GM23338 (cell line): ENCODE data around the gene MAPRE2. TPM values are rescaled to one million over a fixed set of nuclear protein-coding genes. Genes with fewer than 3 reads are reported as not detected.

Source experiments
- ATAC-seq: fragments of 200-7000 bp; cut with Tn5 transposase; 3 replicates; pipeline ENCODE4 v1.9.1; 2020
- DNase-seq: peaks from one replicate; pipeline ENCODE4 v3.0.0-alpha.2; 2015; ENCODE audit warnings: low spot score
- H2AFZ ChIP-seq: fragments of 200-600 bp; sonication (generic); 2 replicates; pipeline ENCODE4 v1.8.0; 2016; ENCODE audit warnings: antibody characterized with exemption, mild to moderate bottlenecking, moderate library complexity
- H3F3A ChIP-seq: fragments of 200-600 bp; sonication (generic); replicated peaks from 2 replicates; pipeline ENCODE4 v1.8.0; 2017; ENCODE audit warnings: antibody characterized with exemption, mixed run types, low read depth
- H3K27ac ChIP-seq: fragments of 200-600 bp; sonication (generic); 2 replicates; pipeline ENCODE4 v1.6.1; 2016; ENCODE audit warnings: low read depth
- H3K27me3 ChIP-seq: fragments of 200-600 bp; sonication (generic); 2 replicates; pipeline ENCODE4 v1.8.0; 2016; ENCODE audit warnings: mild to moderate bottlenecking, mixed run types, moderate library complexity; ENCODE audit not compliant: insufficient read depth
- H3K36me3 ChIP-seq: fragments of 200-600 bp; sonication (generic); 2 replicates; pipeline ENCODE4 v1.8.0; 2016; ENCODE audit warnings: mild to moderate bottlenecking; ENCODE audit not compliant: insufficient read depth
- H3K4me1 ChIP-seq: fragments of 200-600 bp; sonication (generic); 2 replicates; pipeline ENCODE4 v1.8.0; 2016; ENCODE audit warnings: mild to moderate bottlenecking, moderate library complexity; ENCODE audit not compliant: insufficient read depth
- H3K4me2 ChIP-seq: fragments of 200-600 bp; sonication (generic); 2 replicates; pipeline ENCODE4 v1.7.1; 2017; ENCODE audit warnings: mixed run types
- H3K4me3 ChIP-seq: fragments of 200-600 bp; sonication (generic); 2 replicates; pipeline ENCODE4 v1.6.1; 2016; ENCODE audit warnings: mixed run types
- H3K79me2 ChIP-seq: fragments of 200-600 bp; sonication (generic); replicated peaks from 2 replicates; pipeline ENCODE4 v1.8.0; 2017; ENCODE audit warnings: mild to moderate bottlenecking; ENCODE audit not compliant: insufficient read depth
- H3K9me2 ChIP-seq: fragments of 200-600 bp; sonication (generic); 2 replicates; pipeline ENCODE4 v1.8.0; 2017; ENCODE audit not compliant: insufficient read depth
- H4K20me1 ChIP-seq: fragments of 200-600 bp; sonication (generic); replicated peaks from 2 replicates; pipeline ENCODE4 v1.8.0; 2017; ENCODE audit warnings: mild to moderate bottlenecking; ENCODE audit not compliant: insufficient read depth
- H3K27ac Mint-ChIP-seq: 2 replicates; pipeline ENCODE4 v1.8.0; 2020; ENCODE audit warnings: inconsistent platforms, mild to moderate bottlenecking, moderate library complexity, mixed read lengths
- H3K27me3 Mint-ChIP-seq: 3 replicates; pipeline ENCODE4 v1.8.0; 2022; ENCODE audit warnings: low read depth, mild to moderate bottlenecking, moderate library complexity, mixed read lengths, inconsistent platforms; ENCODE audit not compliant: insufficient read depth, poor library complexity
- H3K36me3 Mint-ChIP-seq: 3 replicates; pipeline ENCODE4 v1.8.0; 2021; ENCODE audit warnings: low read depth, mild to moderate bottlenecking, inconsistent platforms, moderate library complexity, mixed read lengths
- H3K4me1 Mint-ChIP-seq: 3 replicates; pipeline ENCODE4 v1.8.0; 2020; ENCODE audit warnings: mild to moderate bottlenecking, inconsistent platforms, mixed read lengths
- H3K4me3 Mint-ChIP-seq: 3 replicates; pipeline ENCODE4 v1.8.0; 2021; ENCODE audit warnings: moderate library complexity, mild to moderate bottlenecking, inconsistent platforms, mixed read lengths
- H3K9me3 Mint-ChIP-seq: 3 replicates; pipeline ENCODE4 v1.8.0; 2020; ENCODE audit warnings: moderate library complexity, mild to moderate bottlenecking, inconsistent platforms, mixed read lengths
- ETS1 ChIP-seq: IDR thresholded peaks from 2 replicates; pipeline ENCODE4 v1.6.1; 2016; ENCODE audit warnings: antibody characterized with exemption
- EZH2 ChIP-seq: fragments of 200-600 bp; sonication (generic); IDR thresholded peaks from one replicate; pipeline ENCODE4 v1.8.0; 2017; ENCODE audit warnings: antibody characterized with exemption, mild to moderate bottlenecking, low read depth; ENCODE audit not compliant: unreplicated experiment
- JUNB ChIP-seq: IDR thresholded peaks from one replicate; pipeline ENCODE4 v1.6.1; 2016; ENCODE audit warnings: antibody characterized with exemption; ENCODE audit not compliant: unreplicated experiment
- REST ChIP-seq: IDR thresholded peaks from one replicate; pipeline ENCODE4 v1.6.1; 2018; ENCODE audit warnings: antibody characterized with exemption; ENCODE audit not compliant: unreplicated experiment
- STAT1 ChIP-seq: IDR thresholded peaks from one replicate; pipeline ENCODE4 v1.6.1; 2016; ENCODE audit warnings: antibody characterized with exemption; ENCODE audit not compliant: unreplicated experiment
- ZNF462 ChIP-seq: fragments of 250-450 bp; sonication (Bioruptor Pico); IDR thresholded peaks from 2 replicates; pipeline ENCODE4 v1.5.0; 2020; ENCODE audit warnings: mild to moderate bottlenecking, moderate library complexity
- polyA plus RNA-seq: library from polyadenylated mRNA; unstranded; fragments of >200 nt; fragmentation: Nextera tagmentation; extraction: Ambion mirVana; gene quantifications from 2 replicates; pipeline ENCODE4 v1.2.1, GENCODE V29; 2016
- total RNA-seq: library from RNA; depleted of rRNA; stranded (reverse); fragments of >200 nt; shearing (Covaris generic); gene quantifications from 2 replicates; pipeline ENCODE4 v1.2.3, GENCODE V29; 2014

Gene MAPRE2
- total and polyA plus RNA-seq, 2 experiments from 2014 or later, result 17.8 to 40.4 TPM

GRCh38 chr18:35042389-35043071 is 1.3 kb downstream of the MAPRE2 start:
- H3K79me2 ChIP-seq, result peaks cover 56% of the 10 kb centered on the region
- Mint-ChIP-seq H3K36me3 (no peaks in the 10 kb centered on the region), H3K4me1 (peaks cover 51% of the 10 kb centered on the region)

GRCh38 chr18:35043207-35043606 is 2.0 kb downstream of the MAPRE2 start:
- H3K4me3 ChIP-seq, result peak overlapping the region; percentile 85; the same call in 1 of the 2 replicates
- no peak for TF ChIP-seq ETS1
- no peak for TF ChIP-seq ZNF462 (CRISPR knock-in tag)
- no peak for TF ChIP-seq JUNB

More at GRCh38 chr18:35042389-35043071, 1.3 kb downstream of the MAPRE2 start:
- H3K36me3 ChIP-seq, result no peaks in the 10 kb centered on the region
- peak overlapping the region; percentile 96 for H3K4me3 Mint-ChIP-seq
- ATAC-seq, result no peak
- H3K27ac ChIP-seq, result no peak overlapping the region
- no peak overlapping the region for H2AFZ ChIP-seq
- H3K4me3 ChIP-seq, result peak overlapping the region; percentile 85
- no peak overlapping the region for H3K27ac Mint-ChIP-seq
- peaks cover 7% of the 10 kb centered on the region for H3K27me3 Mint-ChIP-seq
- no peaks in the 10 kb centered on the region for H3F3A ChIP-seq
- H3K9me2 ChIP-seq, result no peaks in the 10 kb centered on the region; the same call in 1 of the 2 replicates
- DNase-seq, result no peak
- TF ChIP-seq REST, result no peak
- no peak for TF ChIP-seq JUNB
- TF ChIP-seq STAT1, result no peak
- no peak for TF ChIP-seq EZH2
- peaks cover 38% of the 10 kb centered on the region for H3K4me1 ChIP-seq
- H3K9me3 Mint-ChIP-seq, result no peaks in the 10 kb centered on the region
- peaks cover 3% of the 10 kb centered on the region; the same call in 1 of the 2 replicates for H4K20me1 ChIP-seq
- peak overlapping the region; percentile 93 for H3K4me2 ChIP-seq
- H3K27me3 ChIP-seq, result no peaks in the 10 kb centered on the region

More at GRCh38 chr18:35043207-35043606, 2.0 kb downstream of the MAPRE2 start:
- no peak for DNase-seq
- Histone ChIP-seq H3K36me3 (no peaks in the 10 kb centered on the region), H4K20me1 (peaks cover 3% of the 10 kb centered on the region; the same call in 1 of the 2 replicates), H3K27ac (no peak overlapping the region), H2AFZ (no peak overlapping the region), H3K9me2 (no peaks in the 10 kb centered on the region), H3F3A (no peaks in the 10 kb centered on the region), H3K27me3 (no peaks in the 10 kb centered on the region), H3K4me2 (peak overlapping the region; percentile 93), H3K79me2 (peaks cover 63% of the 10 kb centered on the region), H3K4me1 (peaks cover 38% of the 10 kb centered on the region)
- Mint-ChIP-seq H3K27ac (no peak overlapping the region), H3K9me3 (no peaks in the 10 kb centered on the region; the same call in 2 of the 3 replicates), H3K4me1 (peaks cover 51% of the 10 kb centered on the region), H3K36me3 (peaks cover 4% of the 10 kb centered on the region; the same call in 1 of the 3 replicates), H3K4me3 (peak overlapping the region; percentile 96), H3K27me3 (peaks cover 7% of the 10 kb centered on the region)
- ATAC-seq, result no peak
